ENCODE results near the gene OR2C1.

Gene OR2C1

GRCh38 chr16:3401719-3402397, 46.2 kb downstream of the OR2C1 start:
- TF ChIP-seq, protein P1, sequence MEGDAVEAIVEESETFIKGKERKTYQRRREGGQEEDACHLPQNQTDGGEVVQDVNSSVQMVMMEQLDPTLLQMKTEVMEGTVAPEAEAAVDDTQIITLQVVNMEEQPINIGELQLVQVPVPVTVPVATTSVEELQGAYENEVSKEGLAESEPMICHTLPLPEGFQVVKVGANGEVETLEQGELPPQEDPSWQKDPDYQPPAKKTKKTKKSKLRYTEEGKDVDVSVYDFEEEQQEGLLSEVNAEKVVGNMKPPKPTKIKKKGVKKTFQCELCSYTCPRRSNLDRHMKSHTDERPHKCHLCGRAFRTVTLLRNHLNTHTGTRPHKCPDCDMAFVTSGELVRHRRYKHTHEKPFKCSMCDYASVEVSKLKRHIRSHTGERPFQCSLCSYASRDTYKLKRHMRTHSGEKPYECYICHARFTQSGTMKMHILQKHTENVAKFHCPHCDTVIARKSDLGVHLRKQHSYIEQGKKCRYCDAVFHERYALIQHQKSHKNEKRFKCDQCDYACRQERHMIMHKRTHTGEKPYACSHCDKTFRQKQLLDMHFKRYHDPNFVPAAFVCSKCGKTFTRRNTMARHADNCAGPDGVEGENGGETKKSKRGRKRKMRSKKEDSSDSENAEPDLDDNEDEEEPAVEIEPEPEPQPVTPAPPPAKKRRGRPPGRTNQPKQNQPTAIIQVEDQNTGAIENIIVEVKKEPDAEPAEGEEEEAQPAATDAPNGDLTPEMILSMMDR (IDR thresholded peaks at IDR 0.05; ENCODE audit: insufficient read depth, low read length, poor library complexity, severe bottlenecking): no peak
- TF ChIP-seq EZH2phosphoT487 (conservative IDR thresholded peaks at IDR 0.05; ENCODE audit: low read length): no peak
- H3K9me2 ChIP-seq (replicated peaks; ENCODE audit: insufficient read depth, low read length): no peaks in the 10 kb centered on the region
- H3K4me2 ChIP-seq (ENCODE audit: low read depth, low read length, poor library complexity, severe bottlenecking): peak overlapping the region; percentile 82
- H3K9me3 ChIP-seq (ENCODE audit: insufficient read depth, low read length): 0 out of 2 replicates have a peak, but pooled peaks cover 3% of the 10 kb centered on the region
- H3F3A ChIP-seq (ENCODE audit: insufficient read depth): no peaks in the 10 kb centered on the region
- H3K9ac ChIP-seq (ENCODE audit: low read length): peak overlapping the region; percentile 95
- H3K36me3 ChIP-seq (ENCODE audit: low read length): peaks cover 29% of the 10 kb centered on the region
- peak overlapping the region; percentile 63 for H3K4me3 ChIP-seq (ENCODE audit: insufficient read depth, low read length, poor library complexity, severe bottlenecking)
- no peaks in the 10 kb centered on the region for H4K20me1 ChIP-seq (ENCODE audit: low read depth, low read length)
- peak overlapping the region; percentile 31 for H2AFZ ChIP-seq (ENCODE audit: low read depth, low read length, severe bottlenecking)
- peaks cover 58% of the 10 kb centered on the region for H3K79me2 ChIP-seq (ENCODE audit: insufficient read depth, low read length)
- H3K27ac ChIP-seq (ENCODE audit: low read depth, low read length): peak overlapping the region; percentile 42
- H3K27me3 ChIP-seq (ENCODE audit: low read length): no peaks in the 10 kb centered on the region
